Activated CD4-positive, CD25-positive, alpha-beta regulatory T cell treated with anti-CD3 and anti-CD28 coated beads, Interleukin-2, amount 50 U/mL, for 16 hours (primary cell): ENCODE results near the gene MAP3K7.
"Not testable (repeated sequence)": the region's sequence is repeated elsewhere in the genome, so short reads cannot be mapped to it uniquely, and the experiment has no call there.

Source experiments
- DNase-seq: peaks from one replicate; pipeline ENCODE4 v3.0.0-alpha.2; 2020; ENCODE audit warnings: low read depth, low spot score

MAP3K7 gene

GRCh38 chr6:90578894-90579549 lies 7.8 kb downstream of the MAP3K7 start:
- DNase-seq = no peak

- no peak for DNase-seq
Measured at GRCh38 chr6:90575267-90575666, 11.6 kb downstream of the MAP3K7 start.

- DNase-seq = no peak
Measured at GRCh38 chr6:90574610-90575009, 12.3 kb downstream of the MAP3K7 start.

- no peak for DNase-seq
Measured at GRCh38 chr6:90573624-90574023, 13.2 kb downstream of the MAP3K7 start.

GRCh38 chr6:90572856-90573255 lies 14.0 kb downstream of the MAP3K7 start:
- DNase-seq = no peak

GRCh38 chr6:90569223-90569622 lies 17.6 kb downstream of the MAP3K7 start:
- DNase-seq = no peak

- not testable (repeated sequence) for DNase-seq
Measured at GRCh38 chr6:90567682-90568081, 19.2 kb downstream of the MAP3K7 start.

- DNase-seq = not testable (repeated sequence)
Measured at GRCh38 chr6:90562341-90562740, 24.5 kb downstream of the MAP3K7 start.

GRCh38 chr6:90559931-90560330 lies 26.9 kb downstream of the MAP3K7 start:
- DNase-seq = no peak

GRCh38 chr6:90557006-90557405 lies 29.9 kb downstream of the MAP3K7 start:
- DNase-seq = no peak

- DNase-seq = no peak
Measured at GRCh38 chr6:90547991-90548390, 38.9 kb downstream of the MAP3K7 start.

- DNase-seq = no peak
Measured at GRCh38 chr6:90547079-90547478, 39.8 kb downstream of the MAP3K7 start.

- no peak for DNase-seq
Measured at GRCh38 chr6:90545448-90545847, 41.4 kb downstream of the MAP3K7 start.

GRCh38 chr6:90544741-90545140 lies 42.1 kb downstream of the MAP3K7 start:
- no peak for DNase-seq

GRCh38 chr6:90544081-90544480 lies 42.8 kb downstream of the MAP3K7 start:
- no peak for DNase-seq

- DNase-seq = no peak
Measured at GRCh38 chr6:90541221-90541620, 45.7 kb downstream of the MAP3K7 start.

- no peak for DNase-seq
Measured at GRCh38 chr6:90538278-90539046, 48.4 kb downstream of the MAP3K7 start.

- DNase-seq = no peak
Measured at GRCh38 chr6:90537723-90538258, 49.1 kb downstream of the MAP3K7 start.

- no peak for DNase-seq
Measured at GRCh38 chr6:90537027-90537426, 49.8 kb downstream of the MAP3K7 start.

- no peak for DNase-seq
Measured at GRCh38 chr6:90536520-90536919, 50.4 kb downstream of the MAP3K7 start.

- no peak for DNase-seq
Measured at GRCh38 chr6:90534337-90535025, 52.4 kb downstream of the MAP3K7 start.

- no peak for DNase-seq
Measured at GRCh38 chr6:90533615-90534336, 53.1 kb downstream of the MAP3K7 start.
